CD4-positive, alpha-beta T cell treated with Interleukin-15 for 4 hours (primary cell): ENCODE measurements around the gene ST6GALNAC1.

Experiments used
- DNase-seq: peaks from one replicate; pipeline ENCODE4 v3.0.0-alpha.2; 2020; ENCODE audit warnings: low spot score

The ST6GALNAC1 gene

GRCh38 chr17:76578376-76578775 is 65.2 kb downstream of the ST6GALNAC1 start:
- DNase-seq: no peak

GRCh38 chr17:76577876-76578275 is 65.7 kb downstream of the ST6GALNAC1 start:
- no peak for DNase-seq

GRCh38 chr17:76576189-76576588 is 67.4 kb downstream of the ST6GALNAC1 start:
- no peak for DNase-seq

GRCh38 chr17:76575570-76575969 is 68.0 kb downstream of the ST6GALNAC1 start:
- no peak for DNase-seq
